Activated CD4-positive, CD25-positive, alpha-beta regulatory T cell treated with anti-CD3 and anti-CD28 coated beads, Interleukin-2, amount 50 U/mL, for 16 hours (primary cell): ENCODE results near the gene CFDP1.

Experiments
- DNase-seq: peaks from one replicate; pipeline ENCODE4 v3.0.0-alpha.2; 2020; ENCODE audit warnings: low read depth, low spot score

CFDP1 gene

GRCh38 chr16:75406943-75407342 is 26.4 kb downstream of the CFDP1 start:
- DNase-seq: no peak

GRCh38 chr16:75402821-75403475 is 30.4 kb downstream of the CFDP1 start:
- DNase-seq: no peak

GRCh38 chr16:75402159-75402820 is 31.0 kb downstream of the CFDP1 start:
- no peak for DNase-seq

GRCh38 chr16:75401691-75402090 is 31.6 kb downstream of the CFDP1 start:
- no peak for DNase-seq

GRCh38 chr16:75398333-75398732 is 35.0 kb downstream of the CFDP1 start:
- DNase-seq: no peak

GRCh38 chr16:75394941-75395340 is 38.4 kb downstream of the CFDP1 start:
- no peak for DNase-seq

GRCh38 chr16:75392906-75393305 is 40.4 kb downstream of the CFDP1 start:
- no peak for DNase-seq

- no peak for DNase-seq
These were observed 42.2 kb downstream of the CFDP1 start for GRCh38 chr16:75390926-75391653.

- DNase-seq: no peak
These were observed 44.1 kb downstream of the CFDP1 start for GRCh38 chr16:75389096-75389690.

GRCh38 chr16:75387951-75388350 is 45.4 kb downstream of the CFDP1 start:
- no peak for DNase-seq

GRCh38 chr16:75385507-75386152 is 47.7 kb downstream of the CFDP1 start:
- DNase-seq: no peak

- no peak for DNase-seq
These were observed 50.2 kb downstream of the CFDP1 start for GRCh38 chr16:75383141-75383540.

GRCh38 chr16:75382611-75383010 is 50.7 kb downstream of the CFDP1 start:
- DNase-seq: no peak

- DNase-seq: no peak
These were observed 52.4 kb downstream of the CFDP1 start for GRCh38 chr16:75380870-75381269.

GRCh38 chr16:75379911-75380847 is 53.1 kb downstream of the CFDP1 start:
- DNase-seq: peak; percentile 8

GRCh38 chr16:75379339-75379738 is 54.0 kb downstream of the CFDP1 start:
- no peak for DNase-seq

- no peak for DNase-seq
These were observed 54.7 kb downstream of the CFDP1 start for GRCh38 chr16:75378616-75379015.

GRCh38 chr16:75377729-75378386 is 55.4 kb downstream of the CFDP1 start:
- DNase-seq: no peak

- DNase-seq: no peak
These were observed 56.7 kb downstream of the CFDP1 start for GRCh38 chr16:75376475-75377161.

GRCh38 chr16:75374388-75374787 is 58.9 kb downstream of the CFDP1 start:
- DNase-seq: no peak
